ENCODE results near the gene LEKR1. TPM values are rescaled to one million over a fixed set of nuclear protein-coding genes. Genes with fewer than 3 reads are reported as not detected.

LEKR1 gene
- total RNA-seq, 2 donors from 2014 or later: 0.99 to 1.3 TPM

DNA sequence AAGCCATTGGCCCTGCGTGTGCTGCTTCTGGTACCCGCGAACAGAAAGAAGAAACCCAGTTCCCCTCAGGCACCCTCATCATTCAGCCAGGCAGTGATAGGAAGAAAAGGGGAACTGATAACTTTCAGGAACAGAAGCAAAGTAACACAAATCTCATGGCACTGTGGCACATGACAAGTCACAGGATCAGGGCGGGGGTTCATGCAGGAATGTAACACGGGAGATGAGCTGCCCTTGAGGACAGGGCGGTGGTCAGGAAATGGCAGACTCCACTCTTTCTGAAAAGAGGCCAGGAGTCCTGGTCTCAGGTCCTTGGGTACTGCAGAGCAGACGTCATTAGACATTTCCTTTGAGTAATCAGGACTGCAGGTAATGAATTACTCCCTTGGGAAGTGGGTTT lies 238.2 kb downstream of the LEKR1 start:
- H3K4me3 ChIP-seq: no peak overlapping the region
- DNase-seq (no peak), ATAC-seq (no peak)
- no peak overlapping the region for H3K27ac ChIP-seq
- WGBS, 2 donors: 65 to 75% methylated on average over 7 of the region's 7 CpGs
- no peaks in the 10 kb centered on the region for H3K4me1 ChIP-seq
- no peaks in the 10 kb centered on the region for H3K36me3 ChIP-seq (replicated peaks in 1 of 2; ENCODE audit: insufficient read depth in 1 of 2, low read depth in 2 of 2)
- TF ChIP-seq CTCF (IDR thresholded peaks at IDR 0.05) (no peak), POLR2A (IDR thresholded peaks at IDR 0.05) (no peak)
- no peaks in the 10 kb centered on the region for H3K27me3 ChIP-seq
- no peaks in the 10 kb centered on the region for H3K9me3 ChIP-seq
- intact Hi-C loops (cut with DNase I): no loop called here

GRCh38 chr3:157065201-157065600 lies 239.0 kb downstream of the LEKR1 start:
- ATAC-seq (no peak), DNase-seq (no peak)
- 83 to 90% methylated on average over 3 to 5 of the region's 5 CpGs for WGBS, 2 donors
- Histone ChIP-seq H3K4me3 (no peak overlapping the region), H3K27ac (no peak overlapping the region), H3K36me3 (replicated peaks in 1 of 2; ENCODE audit: insufficient read depth in 1 of 2, low read depth in 2 of 2) (no peaks in the 10 kb centered on the region), H3K27me3 (no peaks in the 10 kb centered on the region), H3K4me1 (peaks cover 5% of the 10 kb centered on the region), H3K9me3 (no peaks in the 10 kb centered on the region)
- intact Hi-C loops (cut with DNase I): no loop called here
- TF ChIP-seq POLR2A (IDR thresholded peaks at IDR 0.05): no peak
- TF ChIP-seq CTCF (IDR thresholded peaks at IDR 0.05): no peak

DNA sequence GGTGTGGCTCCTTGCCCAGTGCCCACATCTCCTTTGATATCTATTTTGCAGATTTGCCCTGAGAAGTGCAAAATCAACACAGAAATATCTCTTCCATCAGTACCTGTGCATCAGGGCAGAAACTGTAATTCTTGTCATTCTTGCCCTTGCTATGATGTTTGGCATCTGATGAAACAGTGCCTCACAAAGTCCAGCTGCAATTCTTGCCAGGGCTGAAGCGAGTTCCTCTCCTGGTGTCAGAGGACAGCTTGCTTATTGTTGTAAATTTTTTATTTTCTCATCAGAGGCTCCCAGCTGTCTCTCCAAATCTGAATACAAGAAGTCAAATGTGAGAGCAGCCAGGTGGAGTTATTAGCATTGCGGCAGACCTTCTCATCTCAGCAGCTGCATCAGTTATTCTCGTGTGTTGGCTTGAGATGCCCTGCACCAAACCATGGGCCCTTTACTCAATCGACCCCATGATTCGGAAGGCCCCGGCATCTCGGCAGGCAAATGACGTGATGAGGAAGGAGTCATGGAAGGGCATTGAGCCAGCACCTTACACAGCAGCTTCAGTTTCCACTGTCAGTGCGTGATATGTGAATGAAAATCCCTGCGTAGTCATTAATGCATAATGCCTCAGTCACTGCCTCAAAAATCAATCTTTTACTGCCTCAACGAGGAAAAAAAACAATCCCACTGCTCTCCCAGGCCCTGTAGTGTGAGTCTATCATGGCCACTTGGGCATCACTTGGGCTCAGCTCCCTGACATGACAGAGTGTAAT lies 240.4 kb downstream of the LEKR1 start:
- DNase-seq (no peak), ATAC-seq (no peak)
- Histone ChIP-seq H3K27ac (no peak overlapping the region), H3K4me3 (no peak overlapping the region), H3K9me3 (no peaks in the 10 kb centered on the region), H3K4me1 (peaks cover 18% of the 10 kb centered on the region), H3K27me3 (no peaks in the 10 kb centered on the region), H3K36me3 (replicated peaks in 1 of 2; ENCODE audit: insufficient read depth in 1 of 2, low read depth in 2 of 2) (no peaks in the 10 kb centered on the region)
- TF ChIP-seq POLR2A (IDR thresholded peaks at IDR 0.05) (no peak), CTCF (IDR thresholded peaks at IDR 0.05) (no peak)
- intact Hi-C loops (cut with DNase I): no loop called here
- 64 to 78% methylated on average over 11 of the region's 11 CpGs for WGBS, 2 donors

DNA sequence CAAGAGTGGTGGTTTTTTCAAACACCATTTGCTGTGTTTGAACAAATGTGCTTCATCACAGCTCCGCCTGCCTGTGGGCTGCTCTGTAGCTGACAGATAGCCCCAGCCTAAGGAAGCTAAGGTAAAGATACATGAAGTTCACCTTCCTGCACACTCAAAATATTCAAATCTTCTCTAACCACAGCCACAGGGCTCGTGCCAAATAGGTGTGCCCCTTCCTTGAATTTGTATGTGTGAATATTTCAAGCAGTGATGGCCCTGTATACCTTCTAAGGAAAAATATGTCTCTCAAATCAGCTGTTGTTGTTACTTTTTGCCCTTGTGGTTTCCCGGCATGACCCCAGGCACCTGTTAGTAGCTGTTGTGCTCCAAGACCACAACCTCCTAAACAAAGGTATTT lies 241.0 kb downstream of the LEKR1 start:
- H3K27me3 ChIP-seq: no peaks in the 10 kb centered on the region
- peaks cover 19% of the 10 kb centered on the region for H3K4me1 ChIP-seq
- ATAC-seq (no peak), DNase-seq (no peak)
- no peak overlapping the region for H3K27ac ChIP-seq
- H3K36me3 ChIP-seq (replicated peaks in 1 of 2; ENCODE audit: insufficient read depth in 1 of 2, low read depth in 2 of 2): no peaks in the 10 kb centered on the region
- intact Hi-C loops (cut with DNase I): no loop called here
- 83 to 95% methylated on average over 3 of the region's 3 CpGs for WGBS, 2 donors
- H3K9me3 ChIP-seq: no peaks in the 10 kb centered on the region
- H3K4me3 ChIP-seq: no peak overlapping the region
- TF ChIP-seq CTCF (IDR thresholded peaks at IDR 0.05) (no peak), POLR2A (IDR thresholded peaks at IDR 0.05) (no peak)

GRCh38 chr3:157069406-157069805 lies 243.3 kb downstream of the LEKR1 start:
- H3K9me3 ChIP-seq: no peaks in the 10 kb centered on the region
- TF ChIP-seq CTCF (IDR thresholded peaks at IDR 0.05) (no peak), POLR2A (IDR thresholded peaks at IDR 0.05) (no peak)
- DNase-seq (no peak), ATAC-seq (no peak)
- H3K36me3 ChIP-seq (replicated peaks in 1 of 2; ENCODE audit: insufficient read depth in 1 of 2, low read depth in 2 of 2): no peaks in the 10 kb centered on the region
- H3K27me3 ChIP-seq: no peaks in the 10 kb centered on the region
- no peak overlapping the region for H3K27ac ChIP-seq
- no peak overlapping the region for H3K4me3 ChIP-seq
- peaks cover 21% of the 10 kb centered on the region for H3K4me1 ChIP-seq
- WGBS, 2 donors: 89 to 94% methylated on average over 4 of the region's 4 CpGs
- intact Hi-C loops (cut with DNase I): no loop called here
